Hematopoietic multipotent progenitor cell treated with erythropoietin and hydrocortisone succinate and interleukin-3 and kit ligand, for 6 days (in vitro differentiated cells): ENCODE measurements around the gene PDE9A.
"Not testable (repeated sequence)": the region's sequence is repeated elsewhere in the genome, so short reads cannot be mapped to it uniquely, and the experiment has no call there.

ENCODE experiments used
- DNase-seq: peaks from one replicate; pipeline ENCODE4 v3.0.0-alpha.2; 2015

PDE9A gene

GRCh38 chr21:42624936-42625335 is 28.5 kb upstream of the PDE9A start:
- DNase-seq = no peak

GRCh38 chr21:42626171-42626570 is 27.2 kb upstream of the PDE9A start:
- DNase-seq = no peak

- no peak for DNase-seq
These were observed 25.7 kb upstream of the PDE9A start for GRCh38 chr21:42627527-42628289.

- not testable (repeated sequence) for DNase-seq
These were observed 24.9 kb upstream of the PDE9A start for GRCh38 chr21:42628466-42629061.

- DNase-seq = no peak
These were observed 23.4 kb upstream of the PDE9A start for GRCh38 chr21:42629933-42630589.

- no peak for DNase-seq
These were observed 22.8 kb upstream of the PDE9A start for GRCh38 chr21:42630626-42631025.

- DNase-seq = no peak
These were observed 22.3 kb upstream of the PDE9A start for GRCh38 chr21:42631142-42631541.

GRCh38 chr21:42632336-42632751 is 21.1 kb upstream of the PDE9A start:
- DNase-seq = no peak

- DNase-seq = no peak
These were observed 20.4 kb upstream of the PDE9A start for GRCh38 chr21:42632771-42633690.

- DNase-seq = no peak
These were observed 19.6 kb upstream of the PDE9A start for GRCh38 chr21:42633858-42634257.

GRCh38 chr21:42635848-42636519 is 17.4 kb upstream of the PDE9A start:
- no peak for DNase-seq

GRCh38 chr21:42636520-42637266 is 16.7 kb upstream of the PDE9A start:
- peak; percentile 36 for DNase-seq

GRCh38 chr21:42637267-42638041 is 16.0 kb upstream of the PDE9A start:
- no peak for DNase-seq

- DNase-seq = no peak
These were observed 15.1 kb upstream of the PDE9A start for GRCh38 chr21:42638266-42638863.

- no peak for DNase-seq
These were observed 13.7 kb upstream of the PDE9A start for GRCh38 chr21:42639646-42640152.

- DNase-seq = peak; percentile 72
These were observed 12.9 kb upstream of the PDE9A start for GRCh38 chr21:42640486-42640885.

- no peak for DNase-seq
These were observed 11.9 kb upstream of the PDE9A start for GRCh38 chr21:42641311-42642218.

GRCh38 chr21:42642219-42642745 is 11.1 kb upstream of the PDE9A start:
- no peak for DNase-seq
